Stimulated activated CD8-positive, alpha-beta memory T cell treated with anti-CD3 and anti-CD28 coated beads, Interleukin-2, amount 100 ng/mL, for 48 hours (primary cell): ENCODE measurements around the gene R3HDML.
"Not testable (repeated sequence)": the region's sequence is repeated elsewhere in the genome, so short reads cannot be mapped to it uniquely, and the experiment has no call there.

Experiments
- DNase-seq, 2 donors: peaks; one replicate each; pipeline ENCODE4 v3.0.0-alpha.2; 2020; ENCODE audit warnings: low read depth in 2 of 2

Gene R3HDML

GRCh38 chr20:44336725-44337380 is at the start of gene R3HDML:
TSS of gene R3HDML (plus strand) at chr20:44337043. CDS start at chr20:44337158, 115 bp downstream.
- DNase-seq = no peak

- DNase-seq = no peak
Measured at GRCh38 chr20:44287272-44288097, 49.4 kb upstream of the R3HDML start.

- DNase-seq = no peak
Measured at GRCh38 chr20:44288252-44288651, 48.6 kb upstream of the R3HDML start.

- no peak for DNase-seq
Measured at GRCh38 chr20:44291754-44292153, 45.1 kb upstream of the R3HDML start.

- DNase-seq = no peak
Measured at GRCh38 chr20:44296011-44296410, 40.8 kb upstream of the R3HDML start.

GRCh38 chr20:44297721-44298120 is 39.1 kb upstream of the R3HDML start:
- DNase-seq = no peak

GRCh38 chr20:44299011-44299535 is 37.8 kb upstream of the R3HDML start:
- not testable (repeated sequence) for DNase-seq

- no peak for DNase-seq
Measured at GRCh38 chr20:44301285-44301684, 35.6 kb upstream of the R3HDML start.

- no peak for DNase-seq
Measured at GRCh38 chr20:44302026-44302669, 34.7 kb upstream of the R3HDML start.

GRCh38 chr20:44302736-44303135 is 34.1 kb upstream of the R3HDML start:
- DNase-seq = no peak

- DNase-seq = no peak
Measured at GRCh38 chr20:44304383-44304782, 32.5 kb upstream of the R3HDML start.

- DNase-seq = no peak
Measured at GRCh38 chr20:44306927-44307326, 29.9 kb upstream of the R3HDML start.

GRCh38 chr20:44309763-44310663 is 26.8 kb upstream of the R3HDML start:
- no peak for DNase-seq

- peak; percentile 97 to 98 for DNase-seq
Measured at GRCh38 chr20:44310664-44311639, 25.9 kb upstream of the R3HDML start, which contains the start of gene FITM2. TSS of gene FITM2 (minus strand) at chr20:44311202. CDS start at chr20:44311148, 54 bp downstream.

GRCh38 chr20:44314870-44315269 is 22.0 kb upstream of the R3HDML start:
- DNase-seq = no peak

- no peak for DNase-seq
Measured at GRCh38 chr20:44319839-44320422, 16.9 kb upstream of the R3HDML start.

GRCh38 chr20:44324343-44324742 is 12.5 kb upstream of the R3HDML start:
- DNase-seq = no peak

GRCh38 chr20:44326391-44327159 is 10.3 kb upstream of the R3HDML start:
- no peak for DNase-seq

- not testable (repeated sequence) for DNase-seq
Measured at GRCh38 chr20:44327748-44328147, 9.1 kb upstream of the R3HDML start.
